ENCODE results near the gene HMX3. TPM values are rescaled to one million over a fixed set of nuclear protein-coding genes. Genes with fewer than 3 reads are reported as not detected.
"Not testable (repeated sequence)": the region's sequence is repeated elsewhere in the genome, so short reads cannot be mapped to it uniquely, and the experiment has no call there.

HMX3 gene
- total RNA-seq, 2 donors from 2014 or later: not detected

- Mint-ChIP-seq H3K36me3 (peaks cover 43% of the 10 kb centered on the region), H3K4me1 (ENCODE audit: low read depth in 2 of 2) (peaks cover 47 to 68% of the 10 kb centered on the region in 2 donors), H3K4me3 (peak overlapping the region; percentile 97), H3K27me3 (peaks cover 5 to 6% of the 10 kb centered on the region in 2 donors), H3K27ac (peak overlapping the region in 1 of 2 donors; percentile 98), H3K9me3 (no peaks in the 10 kb centered on the region)
- ATAC-seq (no peak), DNase-seq (ENCODE audit: low spot score) (no peak)
Measured at GRCh38 chr10:123157210-123157609, 21.4 kb downstream of the HMX3 start.

DNA sequence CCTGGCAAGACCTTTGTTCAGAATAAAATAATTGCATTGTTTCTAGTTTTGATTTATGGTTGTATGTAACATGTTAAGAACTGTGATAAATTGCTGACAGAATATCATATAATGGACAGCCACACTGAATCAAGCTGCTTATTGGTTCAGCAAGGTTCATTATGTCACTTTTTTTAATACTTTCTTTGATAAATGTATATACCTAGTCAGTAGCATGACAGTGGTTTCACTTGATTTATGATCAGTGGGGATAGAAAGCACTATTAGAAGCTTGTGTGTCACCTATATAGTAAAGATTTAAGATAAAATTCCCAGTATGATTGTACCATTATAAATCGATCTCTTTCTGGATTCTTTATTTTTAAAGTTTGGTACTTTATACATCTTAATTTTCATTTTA is 22.9 kb downstream of the HMX3 start:
- H3K9me3 Mint-ChIP-seq: no peaks in the 10 kb centered on the region
- peaks cover 47% of the 10 kb centered on the region for H3K36me3 Mint-ChIP-seq
- H3K4me1 Mint-ChIP-seq (ENCODE audit: low read depth in 2 of 2): peaks cover 51 to 63% of the 10 kb centered on the region in 2 donors
- ATAC-seq (no peak), DNase-seq (ENCODE audit: low spot score) (no peak)
- peak overlapping the region; percentile 97 for H3K4me3 Mint-ChIP-seq
- peak overlapping the region; percentile 79 to 83 for H3K27ac Mint-ChIP-seq
- no peaks in the 10 kb centered on the region for H3K27me3 Mint-ChIP-seq

DNA sequence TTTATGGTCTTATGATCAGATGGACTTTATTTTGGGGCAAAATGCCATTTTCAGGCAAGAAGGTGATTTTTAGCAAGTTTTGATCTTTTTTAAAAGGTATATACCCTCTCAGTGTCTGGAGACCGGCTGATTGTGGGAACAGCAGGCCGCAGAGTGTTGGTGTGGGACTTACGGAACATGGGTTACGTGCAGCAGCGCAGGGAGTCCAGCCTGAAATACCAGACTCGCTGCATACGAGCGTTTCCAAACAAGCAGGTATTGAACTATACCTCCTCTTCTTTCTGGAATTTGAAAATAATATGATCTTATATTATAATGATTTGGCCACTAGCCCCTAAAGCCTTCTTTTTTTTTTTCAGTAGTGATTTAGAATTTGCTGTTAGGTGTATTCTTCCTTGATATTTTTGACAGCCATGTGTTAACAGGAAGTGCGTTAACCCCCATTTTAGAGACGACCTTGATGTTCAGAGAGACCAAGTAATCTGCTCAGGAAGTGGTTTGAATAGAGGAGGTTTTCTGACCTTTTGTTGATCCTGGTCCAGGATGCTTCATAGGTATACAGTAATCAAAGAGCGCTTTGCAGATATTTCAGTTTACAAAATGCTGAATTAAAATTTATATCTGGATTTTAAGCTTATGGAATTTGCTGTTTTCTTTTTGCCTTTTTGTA is 24.7 kb downstream of the HMX3 start:
- Mint-ChIP-seq H3K4me1 (ENCODE audit: low read depth in 2 of 2) (peaks cover 43 to 53% of the 10 kb centered on the region in 2 donors), H3K27ac (peak overlapping the region; percentile 79 to 83), H3K4me3 (peak overlapping the region; percentile 36), H3K9me3 (no peaks in the 10 kb centered on the region), H3K27me3 (no peaks in the 10 kb centered on the region), H3K36me3 (peaks cover 47% of the 10 kb centered on the region)
- DNase-seq (ENCODE audit: low spot score): no peak
- ATAC-seq: peak in 1 of 2 donors; percentile 78

GRCh38 chr10:123164319-123164718 is 28.5 kb downstream of the HMX3 start:
- ATAC-seq (no peak), DNase-seq (ENCODE audit: low spot score) (no peak)
- Mint-ChIP-seq H3K4me1 (ENCODE audit: low read depth in 2 of 2) (peaks cover 19 to 24% of the 10 kb centered on the region in 2 donors), H3K36me3 (peaks cover 27% of the 10 kb centered on the region), H3K9me3 (no peaks in the 10 kb centered on the region), H3K27me3 (no peaks in the 10 kb centered on the region), H3K27ac (no peak overlapping the region), H3K4me3 (no peak overlapping the region)

DNA sequence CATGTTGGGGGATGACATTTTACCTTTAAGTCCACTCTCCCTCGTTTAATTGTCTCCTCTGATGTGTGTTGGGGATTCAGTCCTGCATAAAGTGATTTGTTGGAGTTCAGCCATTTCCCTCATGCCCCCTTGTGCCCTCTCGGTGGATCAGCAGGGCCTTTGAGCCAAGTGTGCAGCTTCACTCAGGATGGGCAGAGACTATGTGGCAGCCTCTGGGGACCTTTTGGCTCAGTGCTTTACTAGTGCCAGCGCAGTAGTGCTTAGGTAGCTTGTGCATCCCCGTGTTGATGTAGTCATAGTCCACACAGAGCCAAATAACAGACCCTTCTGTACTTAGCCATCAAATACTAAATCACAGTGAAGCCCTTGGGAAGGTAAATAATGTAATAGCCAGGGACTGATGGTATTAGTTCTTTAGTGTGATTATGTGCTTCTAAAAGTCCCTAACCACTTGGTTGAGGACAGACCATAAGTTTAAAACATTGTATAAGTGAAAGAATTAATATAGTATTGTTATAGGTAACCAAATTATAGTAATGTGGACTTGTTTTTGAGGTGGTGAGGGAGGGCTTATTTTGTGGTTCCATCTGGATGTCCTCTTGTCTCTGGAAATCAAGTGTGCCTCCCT is 29.8 kb downstream of the HMX3 start:
- ATAC-seq: no peak

DNA sequence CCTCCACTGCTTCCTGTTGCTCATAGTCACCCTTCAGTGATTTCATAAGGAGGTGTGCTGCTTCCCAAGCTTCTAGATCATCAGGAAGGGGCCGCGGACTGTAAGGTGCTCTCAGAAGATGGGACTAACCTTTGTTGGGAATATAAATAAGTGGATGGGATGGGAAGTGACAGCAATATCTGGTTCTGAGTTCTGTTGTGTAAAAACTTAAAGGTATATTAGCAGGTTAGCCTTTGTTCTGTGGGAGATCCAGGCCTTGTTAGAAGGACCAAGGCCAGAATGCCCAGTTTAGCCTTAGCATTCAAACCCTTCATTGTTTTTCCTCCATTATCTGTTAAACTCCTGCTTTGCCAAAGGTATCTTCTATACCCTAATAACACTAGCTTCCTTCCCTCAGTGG is 30.8 kb downstream of the HMX3 start:
- no peak overlapping the region for H3K27ac Mint-ChIP-seq
- no peaks in the 10 kb centered on the region for H3K9me3 Mint-ChIP-seq
- H3K36me3 Mint-ChIP-seq: peaks cover 24% of the 10 kb centered on the region
- H3K27me3 Mint-ChIP-seq: no peaks in the 10 kb centered on the region
- H3K4me3 Mint-ChIP-seq: no peak overlapping the region
- peaks cover 1 to 15% of the 10 kb centered on the region in 2 donors for H3K4me1 Mint-ChIP-seq (ENCODE audit: low read depth in 2 of 2)
- DNase-seq (ENCODE audit: low spot score) (no peak), ATAC-seq (no peak)

More for the DNA sequence above, 29.8 kb downstream of the HMX3 start:
- Mint-ChIP-seq H3K9me3 (no peaks in the 10 kb centered on the region), H3K4me3 (no peak overlapping the region), H3K27me3 (no peaks in the 10 kb centered on the region), H3K27ac (no peak overlapping the region), H3K4me1 (ENCODE audit: low read depth in 2 of 2) (peaks cover 10 to 20% of the 10 kb centered on the region in 2 donors), H3K36me3 (peaks cover 27% of the 10 kb centered on the region)
- no peak for DNase-seq (ENCODE audit: low spot score)

DNA sequence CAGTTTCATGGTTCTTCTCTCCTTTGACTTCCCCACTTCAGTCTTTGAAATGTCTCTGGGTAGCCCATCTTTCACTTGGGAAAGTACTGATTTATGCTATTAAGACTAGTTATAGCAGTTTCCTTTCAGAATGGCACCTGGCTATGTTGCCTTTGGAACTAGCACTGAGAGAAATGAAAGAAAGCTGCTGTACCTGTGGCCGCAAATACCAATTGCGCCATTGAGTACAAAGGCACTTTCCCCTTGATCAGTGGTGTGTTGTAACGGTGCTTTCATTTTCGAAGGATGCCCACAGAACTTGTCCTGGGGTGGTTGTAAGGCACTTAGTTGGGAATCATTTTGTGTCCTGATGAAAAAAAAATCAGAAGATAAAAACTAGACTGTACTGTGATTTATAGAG is 35.2 kb downstream of the HMX3 start:
- peaks cover 5 to 12% of the 10 kb centered on the region in 2 donors for H3K4me1 Mint-ChIP-seq (ENCODE audit: low read depth in 2 of 2)
- ATAC-seq: no peak
- no peak overlapping the region for H3K4me3 Mint-ChIP-seq
- DNase-seq (ENCODE audit: low spot score): no peak
- no peaks in the 10 kb centered on the region for H3K27me3 Mint-ChIP-seq
- no peak overlapping the region for H3K27ac Mint-ChIP-seq
- peaks cover 20% of the 10 kb centered on the region for H3K36me3 Mint-ChIP-seq
- H3K9me3 Mint-ChIP-seq: no peaks in the 10 kb centered on the region

DNA sequence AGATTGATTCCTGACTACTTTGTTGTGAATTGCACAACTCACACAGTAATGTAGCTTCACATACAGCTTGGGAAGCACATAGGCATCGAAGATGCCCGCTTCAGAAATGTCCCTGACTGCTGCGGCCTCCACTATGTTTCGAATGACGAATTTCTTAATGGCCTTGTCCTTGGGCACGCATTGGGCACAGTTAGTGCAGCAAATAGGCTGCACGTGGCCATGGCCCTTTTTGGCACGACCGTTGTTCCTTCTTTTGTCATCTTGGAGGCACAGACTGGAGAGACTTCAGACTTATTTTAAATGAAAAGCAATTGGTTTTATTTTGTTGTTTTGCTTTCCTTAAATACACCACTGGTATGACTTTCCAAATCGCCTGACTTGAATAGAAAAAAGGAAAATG is 35.8 kb downstream of the HMX3 start:
- not testable (repeated sequence) for H3K27ac Mint-ChIP-seq; H3K27me3 Mint-ChIP-seq; H3K4me3 Mint-ChIP-seq; DNase-seq (ENCODE audit: low spot score); ATAC-seq; H3K4me1 Mint-ChIP-seq (ENCODE audit: low read depth in 2 of 2); H3K9me3 Mint-ChIP-seq
- H3K36me3 Mint-ChIP-seq: peaks cover 20% of the 10 kb centered on the region

DNA sequence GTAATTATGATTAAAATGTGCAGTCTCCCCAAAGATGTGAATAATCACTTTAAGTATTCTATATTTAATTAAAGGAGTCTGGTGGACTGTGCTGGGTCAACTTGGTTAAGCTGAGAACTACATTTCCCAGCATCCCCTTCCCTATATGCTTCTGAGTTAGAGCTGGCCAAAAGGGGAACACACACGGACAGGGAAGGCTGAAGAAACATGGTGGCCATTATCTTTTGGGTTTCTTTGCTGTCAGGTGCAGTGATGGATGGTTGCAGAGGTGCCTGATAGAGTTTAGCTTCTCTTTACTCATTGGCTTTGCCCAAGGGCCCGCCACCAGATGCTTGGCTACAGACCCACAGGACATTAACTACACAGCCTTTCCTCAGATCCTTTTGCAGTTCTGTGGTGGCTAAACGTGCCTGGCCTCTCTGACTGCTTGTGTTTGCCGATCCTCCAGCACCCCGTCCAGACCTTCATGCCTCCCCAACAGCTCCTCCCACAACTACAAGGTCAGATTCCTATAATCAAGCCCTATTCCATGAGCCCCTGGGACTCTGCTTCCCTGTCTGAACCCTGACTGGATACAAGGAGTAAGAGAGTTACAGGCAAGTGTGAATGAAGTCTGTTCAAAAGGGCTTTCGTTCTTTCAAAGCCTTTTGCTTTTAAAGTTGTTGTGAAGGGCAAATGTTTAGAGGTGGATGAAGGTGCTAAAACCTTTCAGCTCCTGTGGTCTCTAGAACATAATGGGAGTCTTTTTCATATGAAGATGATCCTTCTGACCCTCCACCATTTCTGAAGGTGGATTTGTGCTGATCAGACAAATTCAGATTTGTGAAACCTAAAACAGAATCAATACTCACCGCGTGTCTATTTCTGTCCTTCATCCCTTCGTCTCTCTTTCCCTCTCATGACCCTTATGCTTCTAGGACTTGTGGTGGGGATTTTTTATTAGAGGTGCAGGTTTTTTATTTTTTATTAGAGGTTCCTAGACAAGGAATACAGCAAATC is 39.9 kb downstream of the HMX3 start:
- Mint-ChIP-seq H3K9me3 (peaks cover 2% of the 10 kb centered on the region), H3K4me1 (ENCODE audit: low read depth in 2 of 2) (peaks cover 5 to 10% of the 10 kb centered on the region in 2 donors), H3K27me3 (no peaks in the 10 kb centered on the region), H3K4me3 (no peak overlapping the region), H3K36me3 (peaks cover 27% of the 10 kb centered on the region), H3K27ac (no peak overlapping the region)
- ATAC-seq (no peak), DNase-seq (ENCODE audit: low spot score) (no peak)

DNA sequence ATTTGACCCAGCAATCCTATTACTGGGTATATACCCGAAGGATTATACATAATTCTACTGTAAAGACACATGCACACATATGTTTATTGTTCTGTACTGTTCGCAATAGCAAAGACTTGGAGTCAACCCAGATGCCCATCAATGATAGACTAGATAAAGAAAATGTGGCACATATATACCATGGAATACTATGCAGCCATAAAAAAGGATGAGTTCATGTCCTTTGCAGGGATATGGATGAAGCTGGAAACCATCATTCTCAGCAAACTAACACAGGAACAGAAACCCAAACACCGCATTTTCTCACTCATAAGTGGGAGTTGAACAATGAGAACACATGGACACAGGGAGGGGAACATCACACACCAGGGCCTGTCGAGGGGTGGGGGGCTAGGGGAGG is 42.6 kb downstream of the HMX3 start:
- H3K27me3 Mint-ChIP-seq; H3K27ac Mint-ChIP-seq; ATAC-seq; H3K9me3 Mint-ChIP-seq; DNase-seq (ENCODE audit: low spot score); H3K4me3 Mint-ChIP-seq: not testable (repeated sequence)
- H3K36me3 Mint-ChIP-seq: peaks cover 33% of the 10 kb centered on the region
- peaks cover 5 to 10% of the 10 kb centered on the region in 2 donors for H3K4me1 Mint-ChIP-seq (ENCODE audit: low read depth in 2 of 2)

GRCh38 chr10:123180101-123181090 is 44.6 kb downstream of the HMX3 start:
- DNase-seq (ENCODE audit: low spot score) (no peak), ATAC-seq (no peak)
- H3K9me3 Mint-ChIP-seq: peaks cover 5% of the 10 kb centered on the region
- no peak overlapping the region for H3K4me3 Mint-ChIP-seq
- peaks cover 0 to 5% of the 10 kb centered on the region in 2 donors for H3K4me1 Mint-ChIP-seq (ENCODE audit: low read depth in 2 of 2)
- no peak overlapping the region for H3K27ac Mint-ChIP-seq
- no peaks in the 10 kb centered on the region for H3K27me3 Mint-ChIP-seq
- peaks cover 39% of the 10 kb centered on the region for H3K36me3 Mint-ChIP-seq

DNA sequence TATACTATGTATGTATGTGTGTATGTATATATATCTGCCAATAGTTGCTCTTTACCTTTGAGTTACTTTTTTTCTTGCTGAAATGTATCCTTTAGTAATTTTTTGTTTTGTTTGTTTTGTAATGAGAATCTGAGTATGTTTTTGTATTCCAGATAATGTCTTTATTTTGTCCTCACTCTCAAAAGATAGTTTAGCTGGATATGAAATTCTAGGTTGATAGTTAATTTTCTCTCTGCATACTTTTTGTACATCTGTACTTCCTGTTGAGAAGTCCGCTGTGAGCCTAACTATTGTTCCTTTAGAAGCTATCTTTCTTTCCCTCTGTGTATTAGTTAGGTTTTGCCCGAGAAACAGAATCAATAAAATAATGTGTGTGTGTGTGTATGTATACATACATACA is 48.0 kb downstream of the HMX3 start:
- H3K4me3 Mint-ChIP-seq: no peak overlapping the region
- H3K4me1 Mint-ChIP-seq (ENCODE audit: low read depth in 2 of 2): peaks cover 0 to 7% of the 10 kb centered on the region in 2 donors
- peaks cover 36% of the 10 kb centered on the region for H3K36me3 Mint-ChIP-seq
- no peaks in the 10 kb centered on the region for H3K27me3 Mint-ChIP-seq
- no peak overlapping the region for H3K27ac Mint-ChIP-seq
- H3K9me3 Mint-ChIP-seq: peaks cover 3% of the 10 kb centered on the region
- no peak for DNase-seq (ENCODE audit: low spot score)
- no peak for ATAC-seq

- ATAC-seq: no peak
- H3K27me3 Mint-ChIP-seq: no peaks in the 10 kb centered on the region
- H3K27ac Mint-ChIP-seq: no peak overlapping the region
- H3K36me3 Mint-ChIP-seq: peaks cover 36% of the 10 kb centered on the region
- peaks cover 0 to 4% of the 10 kb centered on the region in 2 donors for H3K4me1 Mint-ChIP-seq (ENCODE audit: low read depth in 2 of 2)
- H3K9me3 Mint-ChIP-seq: peaks cover 3% of the 10 kb centered on the region
- H3K4me3 Mint-ChIP-seq: no peak overlapping the region
- DNase-seq (ENCODE audit: low spot score): no peak
Measured at GRCh38 chr10:123187781-123188180, 52.0 kb downstream of the HMX3 start.
